Loucy (cell line): ENCODE measurements around the gene KCNQ4.

Source experiments
- H2AFZ ChIP-seq: fragments of 200-600 bp; sonication (generic); 2 replicates; pipeline ENCODE4 v1.6.0; 2016; ENCODE audit warnings: antibody characterized with exemption, mild to moderate bottlenecking, low read length, moderate library complexity
- H3F3A ChIP-seq: fragments of 200-600 bp; 2 replicates; pipeline ENCODE4 v1.6.0; 2016; ENCODE audit warnings: antibody characterized with exemption, low read depth, mild to moderate bottlenecking
- H3K27me3 ChIP-seq: fragments of 200-600 bp; sonication (generic); 2 replicates; pipeline ENCODE4 v1.6.1; 2014; ENCODE audit warnings: low read length, mild to moderate bottlenecking; ENCODE audit not compliant: insufficient read depth, poor library complexity, severe bottlenecking
- H3K36me3 ChIP-seq: fragments of 200-600 bp; sonication (generic); 2 replicates; pipeline ENCODE4 v1.6.1; 2016; ENCODE audit warnings: low read length; ENCODE audit not compliant: insufficient read depth
- H3K4me1 ChIP-seq: fragments of 200-600 bp; sonication (generic); 2 replicates; pipeline ENCODE4 v1.5.1; 2014; ENCODE audit warnings: low read length, mild to moderate bottlenecking; ENCODE audit not compliant: insufficient read depth, poor library complexity, severe bottlenecking
- H3K4me2 ChIP-seq: fragments of 200-600 bp; sonication (generic); 2 replicates; pipeline ENCODE4 v1.6.0; 2014; ENCODE audit warnings: antibody characterized with exemption, low read length, low read depth, mild to moderate bottlenecking; ENCODE audit not compliant: poor library complexity, severe bottlenecking
- H3K4me3 ChIP-seq: fragments of 200-600 bp; sonication (generic); 2 replicates; pipeline ENCODE4 v1.5.1; 2014; ENCODE audit warnings: low read length, mild to moderate bottlenecking, mixed read lengths; ENCODE audit not compliant: poor library complexity, severe bottlenecking
- H3K79me2 ChIP-seq: fragments of 200-600 bp; sonication (generic); 2 replicates; pipeline ENCODE4 v1.6.1; 2014; ENCODE audit warnings: low read length; ENCODE audit not compliant: insufficient read depth
- H3K9ac ChIP-seq: fragments of 200-600 bp; sonication (generic); 2 replicates; pipeline ENCODE4 v1.6.0; 2014; ENCODE audit warnings: mild to moderate bottlenecking, low read depth, low read length, moderate library complexity; ENCODE audit not compliant: poor library complexity, severe bottlenecking
- H3K9me2 ChIP-seq: fragments of 200-600 bp; sonication (generic); replicated peaks from 2 replicates; pipeline ENCODE4 v1.6.1; 2016; ENCODE audit warnings: low read depth, low read length, mixed read lengths
- H3K9me3 ChIP-seq: fragments of 200-600 bp; sonication (generic); 2 replicates; pipeline ENCODE4 v1.6.1; 2014; ENCODE audit warnings: mild to moderate bottlenecking, antibody characterized with exemption, low read length, low read depth; ENCODE audit not compliant: insufficient read depth
- H4K20me1 ChIP-seq: fragments of 200-600 bp; sonication (generic); 2 replicates; pipeline ENCODE4 v1.6.0; 2014; ENCODE audit warnings: antibody characterized with exemption, low read length, mild to moderate bottlenecking; ENCODE audit not compliant: insufficient read depth, poor library complexity, severe bottlenecking
- CTCF ChIP-seq: fragments of 200-600 bp; sonication (generic); conservative IDR thresholded peaks from 2 replicates; pipeline ENCODE4 v1.5.1; 2014; ENCODE audit warnings: mild to moderate bottlenecking, antibody characterized with exemption, low read length
- EZH2phosphoT487 ChIP-seq: fragments of 200-600 bp; IDR thresholded peaks from 2 replicates; pipeline ENCODE4 v1.6.1; 2018; ENCODE audit warnings: antibody characterized with exemption, mild to moderate bottlenecking, moderate library complexity, borderline replicate concordance

Gene KCNQ4

GRCh38 chr1:40763742-40764532 is 19.6 kb upstream of the KCNQ4 start:
- Histone ChIP-seq H3K9ac (peak overlapping the region; percentile 59), H3K27me3 (no peaks in the 10 kb centered on the region), H3K36me3 (peaks cover 92% of the 10 kb centered on the region; the same call in 1 of the 2 replicates), H3K79me2 (no peaks in the 10 kb centered on the region), H3K4me2 (peak overlapping the region; percentile 60), H3K4me3 (peak overlapping the region; percentile 28), H4K20me1 (no peaks in the 10 kb centered on the region), H3K9me3 (no peaks in the 10 kb centered on the region), H2AFZ (no peak overlapping the region), H3F3A (no peaks in the 10 kb centered on the region), H3K9me2 (no peaks in the 10 kb centered on the region), H3K4me1 (peaks cover 18% of the 10 kb centered on the region)
- TF ChIP-seq CTCF (no peak), EZH2phosphoT487 (no peak)

- H3K4me2 ChIP-seq, result no peak overlapping the region
- H4K20me1 ChIP-seq, result no peaks in the 10 kb centered on the region
- peaks cover 92% of the 10 kb centered on the region; the same call in 1 of the 2 replicates for H3K36me3 ChIP-seq
- no peak for TF ChIP-seq CTCF
- H2AFZ ChIP-seq, result no peak overlapping the region
- no peaks in the 10 kb centered on the region for H3K9me2 ChIP-seq
- no peaks in the 10 kb centered on the region for H3K9me3 ChIP-seq
- peaks cover 21% of the 10 kb centered on the region for H3K4me1 ChIP-seq
- no peak overlapping the region for H3K4me3 ChIP-seq
- H3F3A ChIP-seq, result no peaks in the 10 kb centered on the region
- no peaks in the 10 kb centered on the region for H3K27me3 ChIP-seq
- no peaks in the 10 kb centered on the region for H3K79me2 ChIP-seq
- no peak overlapping the region for H3K9ac ChIP-seq
Observed at GRCh38 chr1:40764981-40765380, 18.6 kb upstream of the KCNQ4 start.

GRCh38 chr1:40766017-40766416 is 17.6 kb upstream of the KCNQ4 start:
- no peak for TF ChIP-seq EZH2phosphoT487
- TF ChIP-seq CTCF, result no peak
- Histone ChIP-seq H3K79me2 (no peaks in the 10 kb centered on the region), H3K36me3 (peaks cover 93% of the 10 kb centered on the region; the same call in 1 of the 2 replicates), H3K4me3 (no peak overlapping the region), H3K9ac (no peak overlapping the region), H3K4me2 (no peak overlapping the region), H3K4me1 (peaks cover 26% of the 10 kb centered on the region), H3K9me3 (no peaks in the 10 kb centered on the region), H3F3A (no peaks in the 10 kb centered on the region), H4K20me1 (no peaks in the 10 kb centered on the region), H3K27me3 (no peaks in the 10 kb centered on the region), H3K9me2 (no peaks in the 10 kb centered on the region), H2AFZ (no peak overlapping the region)
